ENCODE results near the gene ZMYND8.

ZMYND8 gene

GRCh38 chr20:47275548-47275947 is 81.0 kb downstream of the ZMYND8 start:
- H2AFZ ChIP-seq (ENCODE audit: low read length) = no peak overlapping the region
- H3K36me3 ChIP-seq (replicated peaks; ENCODE audit: insufficient read depth, low read length) = peaks cover 5% of the 10 kb centered on the region
- no peak for DNase-seq
- peaks cover 8% of the 10 kb centered on the region for H4K20me1 ChIP-seq (ENCODE audit: insufficient read depth, low read length)
- no peak overlapping the region for H3K4me3 ChIP-seq (ENCODE audit: low read length)
- H3K9me2 ChIP-seq (replicated peaks; ENCODE audit: insufficient read depth, low read length) = no peaks in the 10 kb centered on the region
- no peak overlapping the region for H3K4me2 ChIP-seq (ENCODE audit: low read depth, low read length)
- peaks cover 69% of the 10 kb centered on the region for H3K79me2 ChIP-seq (ENCODE audit: low read length)
- H3K4me1 ChIP-seq (ENCODE audit: low read length) = peaks cover 3% of the 10 kb centered on the region; the same call in 1 of the 2 replicates
- 0 out of 2 replicates have a peak, but pooled peaks cover 7% of the 10 kb centered on the region for H3F3A ChIP-seq (ENCODE audit: insufficient read depth, low read length)
- H3K27me3 ChIP-seq (replicated peaks; ENCODE audit: insufficient read depth, low read length) = no peaks in the 10 kb centered on the region
- no peak overlapping the region for H3K27ac ChIP-seq (ENCODE audit: low read length)
- no peak overlapping the region for H3K9ac ChIP-seq (ENCODE audit: low read length)
- no peak for TF ChIP-seq CTCF (IDR thresholded peaks at IDR 0.05; ENCODE audit: low read length)
- no peaks in the 10 kb centered on the region for H3K9me3 ChIP-seq (replicated peaks; ENCODE audit: insufficient read depth, low read length)

- H3K4me1 ChIP-seq (ENCODE audit: low read length) = peaks cover 3% of the 10 kb centered on the region; the same call in 1 of the 2 replicates
- no peak overlapping the region for H2AFZ ChIP-seq (ENCODE audit: low read length)
- TF ChIP-seq EZH2phosphoT487 (IDR thresholded peaks at IDR 0.05; ENCODE audit: low read length) = no peak
- no peak for TF ChIP-seq EZH2 (optimal IDR thresholded peaks at IDR 0.05; ENCODE audit: low read depth, low read length)
- no peak for TF ChIP-seq CTCF (IDR thresholded peaks at IDR 0.05; ENCODE audit: low read length)
- no peaks in the 10 kb centered on the region for H3K27me3 ChIP-seq (replicated peaks; ENCODE audit: insufficient read depth, low read length)
- no peaks in the 10 kb centered on the region for H3K9me2 ChIP-seq (replicated peaks; ENCODE audit: insufficient read depth, low read length)
- peaks cover 8% of the 10 kb centered on the region for H4K20me1 ChIP-seq (ENCODE audit: insufficient read depth, low read length)
- no peak overlapping the region for H3K27ac ChIP-seq (ENCODE audit: low read length)
- no peak for DNase-seq
- H3K9me3 ChIP-seq (replicated peaks; ENCODE audit: insufficient read depth, low read length) = no peaks in the 10 kb centered on the region
- H3K4me2 ChIP-seq (ENCODE audit: low read depth, low read length) = no peak overlapping the region
- no peak overlapping the region for H3K9ac ChIP-seq (ENCODE audit: low read length)
- H3K36me3 ChIP-seq (replicated peaks; ENCODE audit: insufficient read depth, low read length) = peaks cover 5% of the 10 kb centered on the region
- 0 out of 2 replicates have a peak, but pooled peaks cover 7% of the 10 kb centered on the region for H3F3A ChIP-seq (ENCODE audit: insufficient read depth, low read length)
- H3K4me3 ChIP-seq (ENCODE audit: low read length) = no peak overlapping the region
- H3K79me2 ChIP-seq (ENCODE audit: low read length) = peaks cover 77% of the 10 kb centered on the region
Observed at GRCh38 chr20:47274401-47275108, 81.9 kb downstream of the ZMYND8 start.

- H3K9ac ChIP-seq (ENCODE audit: low read length) = no peak overlapping the region
- H2AFZ ChIP-seq (ENCODE audit: low read length) = no peak overlapping the region
- H3K79me2 ChIP-seq (ENCODE audit: low read length) = peaks cover 81% of the 10 kb centered on the region
- H3K9me2 ChIP-seq (replicated peaks; ENCODE audit: insufficient read depth, low read length) = no peaks in the 10 kb centered on the region
- no peak overlapping the region for H3K4me3 ChIP-seq (ENCODE audit: low read length)
- no peak for TF ChIP-seq CTCF (IDR thresholded peaks at IDR 0.05; ENCODE audit: low read length)
- TF ChIP-seq EZH2phosphoT487 (IDR thresholded peaks at IDR 0.05; ENCODE audit: low read length) = no peak
- no peak for TF ChIP-seq EZH2 (optimal IDR thresholded peaks at IDR 0.05; ENCODE audit: low read depth, low read length)
- H3K4me2 ChIP-seq (ENCODE audit: low read depth, low read length) = no peak overlapping the region
- no peak for DNase-seq
- no peaks in the 10 kb centered on the region for H3K27me3 ChIP-seq (replicated peaks; ENCODE audit: insufficient read depth, low read length)
- no peaks in the 10 kb centered on the region for H3K9me3 ChIP-seq (replicated peaks; ENCODE audit: insufficient read depth, low read length)
- 0 out of 2 replicates have a peak, but pooled peaks cover 7% of the 10 kb centered on the region for H3F3A ChIP-seq (ENCODE audit: insufficient read depth, low read length)
- no peak overlapping the region for H3K27ac ChIP-seq (ENCODE audit: low read length)
- peaks cover 5% of the 10 kb centered on the region for H3K36me3 ChIP-seq (replicated peaks; ENCODE audit: insufficient read depth, low read length)
- peaks cover 3% of the 10 kb centered on the region; the same call in 1 of the 2 replicates for H3K4me1 ChIP-seq (ENCODE audit: low read length)
- peaks cover 8% of the 10 kb centered on the region for H4K20me1 ChIP-seq (ENCODE audit: insufficient read depth, low read length)
Observed at GRCh38 chr20:47273591-47274235, 82.8 kb downstream of the ZMYND8 start.
